Measurements from ENCODE around the gene PSMG2. TPM values are rescaled to one million over a fixed set of nuclear protein-coding genes. Genes with fewer than 3 reads are reported as not detected.

PSMG2 gene
- total and polyA plus RNA-seq, 2 experiments from 2014 or later = 47.2 to 82.2 TPM

DNA sequence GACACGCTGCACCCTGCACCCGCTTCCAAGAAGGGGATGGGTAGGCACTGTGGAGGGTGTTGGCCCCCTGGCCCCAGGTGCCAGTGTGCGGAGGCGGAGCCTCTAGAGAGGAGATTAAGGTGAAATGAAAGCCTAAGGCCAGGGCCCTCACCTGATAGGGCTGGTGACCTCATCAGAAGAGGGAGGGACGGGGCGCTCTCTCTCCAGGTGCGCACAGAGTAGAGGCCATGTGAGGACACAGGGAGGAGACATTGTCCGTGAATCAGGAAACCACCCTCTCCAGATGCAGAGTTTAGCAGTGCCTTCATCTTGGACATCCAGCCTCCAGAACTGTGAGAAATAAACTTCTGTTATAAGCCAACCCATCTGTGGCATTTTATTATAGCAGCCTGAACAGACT lies 62.3 kb downstream of the PSMG2 start:
- Histone ChIP-seq H3K4me1 (ENCODE audit: low read depth) (no peaks in the 10 kb centered on the region), H3K27ac (no peak overlapping the region), H3K36me3 (no peaks in the 10 kb centered on the region), H3K9me3 (ENCODE audit: low read depth) (no peaks in the 10 kb centered on the region), H3K4me3 (no peak overlapping the region), H3K27me3 (no peaks in the 10 kb centered on the region)
- DNase-seq (ENCODE audit: low read depth in 1 of 2, low spot score in 1 of 2) = no peak
- TF ChIP-seq, protein P1, sequence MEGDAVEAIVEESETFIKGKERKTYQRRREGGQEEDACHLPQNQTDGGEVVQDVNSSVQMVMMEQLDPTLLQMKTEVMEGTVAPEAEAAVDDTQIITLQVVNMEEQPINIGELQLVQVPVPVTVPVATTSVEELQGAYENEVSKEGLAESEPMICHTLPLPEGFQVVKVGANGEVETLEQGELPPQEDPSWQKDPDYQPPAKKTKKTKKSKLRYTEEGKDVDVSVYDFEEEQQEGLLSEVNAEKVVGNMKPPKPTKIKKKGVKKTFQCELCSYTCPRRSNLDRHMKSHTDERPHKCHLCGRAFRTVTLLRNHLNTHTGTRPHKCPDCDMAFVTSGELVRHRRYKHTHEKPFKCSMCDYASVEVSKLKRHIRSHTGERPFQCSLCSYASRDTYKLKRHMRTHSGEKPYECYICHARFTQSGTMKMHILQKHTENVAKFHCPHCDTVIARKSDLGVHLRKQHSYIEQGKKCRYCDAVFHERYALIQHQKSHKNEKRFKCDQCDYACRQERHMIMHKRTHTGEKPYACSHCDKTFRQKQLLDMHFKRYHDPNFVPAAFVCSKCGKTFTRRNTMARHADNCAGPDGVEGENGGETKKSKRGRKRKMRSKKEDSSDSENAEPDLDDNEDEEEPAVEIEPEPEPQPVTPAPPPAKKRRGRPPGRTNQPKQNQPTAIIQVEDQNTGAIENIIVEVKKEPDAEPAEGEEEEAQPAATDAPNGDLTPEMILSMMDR (IDR thresholded peaks at IDR 0.05; ENCODE audit: low read depth, low read length) = no peak

DNA sequence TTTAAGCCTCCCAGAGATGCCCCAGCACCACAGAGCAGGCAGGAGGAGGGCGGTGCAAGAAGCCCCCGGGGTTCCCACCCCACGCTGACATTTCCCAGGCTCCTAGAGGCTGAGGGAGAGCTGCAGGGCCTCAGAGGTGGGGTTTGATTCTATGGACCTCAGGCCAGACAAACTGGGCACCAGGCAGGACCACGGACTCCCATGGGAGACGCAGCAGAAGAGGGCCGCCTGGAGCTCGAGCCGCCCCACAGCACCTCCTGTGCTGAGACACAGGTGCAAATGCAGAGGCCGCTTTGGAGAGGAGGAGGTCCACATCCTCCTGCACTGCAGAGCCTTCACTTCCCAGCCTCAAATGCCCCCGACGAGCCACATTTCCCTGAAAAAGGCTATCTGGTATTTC lies 62.7 kb downstream of the PSMG2 start:
- no peaks in the 10 kb centered on the region for H3K9me3 ChIP-seq (ENCODE audit: low read depth)
- DNase-seq (ENCODE audit: low read depth in 1 of 2, low spot score in 1 of 2) = no peak
- no peaks in the 10 kb centered on the region for H3K27me3 ChIP-seq
- no peak overlapping the region for H3K4me3 ChIP-seq
- H3K27ac ChIP-seq = no peak overlapping the region
- H3K36me3 ChIP-seq = no peaks in the 10 kb centered on the region
- H3K4me1 ChIP-seq (ENCODE audit: low read depth) = no peaks in the 10 kb centered on the region
- TF ChIP-seq, protein P1 (IDR thresholded peaks at IDR 0.05; ENCODE audit: low read depth, low read length) = no peak

DNA sequence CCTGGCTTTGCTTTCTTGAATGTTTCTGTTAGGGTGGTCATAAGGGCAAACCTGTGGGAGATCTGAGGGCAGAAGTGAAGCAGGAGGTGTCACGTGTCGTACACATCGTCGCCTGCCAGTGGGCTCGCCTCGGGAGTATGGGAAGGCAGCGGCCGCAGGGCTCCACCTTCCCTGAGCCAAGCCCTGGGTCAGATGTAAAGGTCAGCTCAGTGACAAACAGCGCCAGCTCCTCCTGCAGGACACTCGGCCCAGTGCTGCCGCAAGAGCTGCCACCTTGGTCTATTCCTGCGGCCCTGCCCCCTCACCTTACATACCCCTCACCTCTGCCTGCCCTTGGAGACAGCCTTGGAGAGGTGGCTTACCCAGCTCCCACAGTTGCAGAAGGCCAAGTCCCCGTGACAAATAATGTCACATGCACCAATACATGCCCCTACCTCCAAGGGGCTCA lies 64.2 kb downstream of the PSMG2 start:
- no peaks in the 10 kb centered on the region for H3K9me3 ChIP-seq (ENCODE audit: low read depth)
- DNase-seq (ENCODE audit: low read depth in 1 of 2, low spot score in 1 of 2) = peak in 1 of 2 donors; percentile 54
- no peaks in the 10 kb centered on the region for H3K27me3 ChIP-seq
- TF ChIP-seq, protein P1 (IDR thresholded peaks at IDR 0.05; ENCODE audit: low read depth, low read length) = no peak
- H3K36me3 ChIP-seq = no peaks in the 10 kb centered on the region
- H3K27ac ChIP-seq = peak overlapping the region; percentile 5
- H3K4me1 ChIP-seq (ENCODE audit: low read depth) = no peaks in the 10 kb centered on the region
- H3K4me3 ChIP-seq = no peak overlapping the region

DNA sequence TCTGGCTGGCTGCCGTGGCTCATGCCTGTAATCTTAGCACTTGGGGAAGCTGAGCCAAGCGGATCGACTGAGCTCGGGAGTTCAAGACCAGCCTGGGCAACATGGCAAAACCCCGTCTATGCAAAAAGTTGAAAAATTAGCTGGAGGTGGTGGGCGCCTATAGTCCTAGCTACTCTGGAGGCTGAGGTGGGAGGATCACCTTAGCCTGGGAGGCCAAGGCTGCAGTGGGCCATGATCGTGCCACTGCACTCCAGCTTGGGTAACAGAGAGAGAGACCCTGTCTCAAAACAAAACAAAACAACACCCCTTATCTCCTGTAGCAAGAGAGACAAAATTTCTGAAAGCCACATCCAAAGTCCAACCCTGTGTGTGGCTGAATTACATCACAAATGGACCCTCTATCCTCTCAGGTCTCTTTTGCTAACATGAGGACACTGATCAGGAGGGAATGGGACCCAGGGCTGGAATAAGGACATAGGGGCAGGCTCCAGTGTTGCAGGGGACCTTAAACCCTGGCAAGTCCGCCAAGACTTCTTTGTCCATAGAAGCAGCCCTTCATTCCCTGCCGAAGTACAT lies 64.8 kb downstream of the PSMG2 start:
- no peak for DNase-seq (ENCODE audit: low read depth in 1 of 2, low spot score in 1 of 2)
- no peaks in the 10 kb centered on the region for H3K9me3 ChIP-seq (ENCODE audit: low read depth)
- no peaks in the 10 kb centered on the region for H3K4me1 ChIP-seq (ENCODE audit: low read depth)
- H3K4me3 ChIP-seq = no peak overlapping the region
- TF ChIP-seq, protein P1 (IDR thresholded peaks at IDR 0.05; ENCODE audit: low read depth, low read length) = no peak
- no peaks in the 10 kb centered on the region for H3K27me3 ChIP-seq
- H3K36me3 ChIP-seq = no peaks in the 10 kb centered on the region
- no peak overlapping the region for H3K27ac ChIP-seq

DNA sequence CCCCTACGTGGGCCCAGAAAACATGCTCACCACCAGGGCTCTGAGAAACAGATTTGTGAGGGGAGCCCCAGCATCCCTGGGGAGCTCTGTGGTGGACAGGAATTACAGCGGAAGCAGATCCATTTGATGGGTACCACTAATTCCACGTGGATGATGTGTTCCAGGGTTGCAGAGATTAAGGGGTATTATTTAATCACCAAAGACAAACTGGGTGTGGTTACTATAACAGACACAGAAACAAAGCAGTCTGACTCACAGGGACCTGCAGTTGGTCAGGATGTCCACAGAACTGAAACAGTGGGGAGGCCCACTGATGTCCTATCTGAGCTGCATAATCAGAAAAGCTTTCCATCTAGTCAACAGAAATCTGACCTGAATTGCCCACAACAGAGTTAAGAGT lies 65.8 kb downstream of the PSMG2 start:
- Histone ChIP-seq H3K27ac (no peak overlapping the region), H3K9me3 (ENCODE audit: low read depth) (no peaks in the 10 kb centered on the region), H3K27me3 (no peaks in the 10 kb centered on the region), H3K4me3 (no peak overlapping the region), H3K4me1 (ENCODE audit: low read depth) (no peaks in the 10 kb centered on the region), H3K36me3 (no peaks in the 10 kb centered on the region)
- DNase-seq (ENCODE audit: low read depth in 1 of 2, low spot score in 1 of 2) = peak in 1 of 2 donors; percentile 19
- TF ChIP-seq, protein P1 (IDR thresholded peaks at IDR 0.05; ENCODE audit: low read depth, low read length) = no peak
